Keratinocyte (primary cell): Measurements from ENCODE around the gene SLC23A2.

ENCODE experiments used
- CTCF ChIP-seq, 3 experiments: IDR thresholded peaks in 1 of 3; conservative IDR thresholded peaks in 1 of 3; optimal IDR thresholded peaks in 1 of 3; 2 replicates in 2 of 3; 3 replicates in 1 of 3; pipeline versions ENCODE3 to v1.5.1; 2011; ENCODE audit warnings: low read length in 3 of 3, mild to moderate bottlenecking in 3 of 3, moderate library complexity in 2 of 3, control low read depth in 1 of 3, inconsistent platforms in 1 of 3; ENCODE audit not compliant: insufficient read depth in 2 of 3; ENCODE audit errors: extremely low read depth in 1 of 3
- EZH2 ChIP-seq: IDR thresholded peaks from one replicate; pipeline ENCODE4 v1.6.1; 2012; ENCODE audit warnings: inconsistent platforms, mild to moderate bottlenecking, low read length, moderate library complexity

GRCh38 chr20:4936851-4937406 is 64.4 kb downstream of the SLC23A2 start:
- TF ChIP-seq EZH2 = no peak
- no peak for TF ChIP-seq CTCF (optimal IDR thresholded peaks at IDR 0.05 in 1 of 3, IDR thresholded peaks at IDR 0.05 in 1 of 3, conservative IDR thresholded peaks at IDR 0.05 in 1 of 3; ENCODE audit: extremely low read depth in 1 of 3, insufficient read depth in 2 of 3, low read length in 3 of 3)
